HL-60 (cell line): ENCODE results near the gene TMED8.

Source experiments
- DNase-seq, 2 experiments: peaks; one replicate each; pipeline ENCODE4 v3.0.0-alpha.2; 2010 to 2020; ENCODE audit warnings: low read depth in 1 of 2, low spot score in 1 of 2
- H3K27ac ChIP-seq: fragments of 250-450 bp; sonication (Bioruptor Pico); replicated peaks from 2 replicates; pipeline ENCODE4 v1.5.1; 2020; ENCODE audit warnings: mild to moderate bottlenecking, moderate library complexity
- H3K27me3 ChIP-seq: fragments of 250-450 bp; sonication (Bioruptor Pico); 2 replicates; pipeline ENCODE4 v1.5.1; 2021; ENCODE audit warnings: mild to moderate bottlenecking, moderate library complexity; ENCODE audit not compliant: insufficient read depth, poor library complexity, severe bottlenecking
- H3K4me3 ChIP-seq: replicated peaks from 2 replicates; pipeline ENCODE4 v1.5.1; 2011; ENCODE audit warnings: mild to moderate bottlenecking, control low read depth, low read length; ENCODE audit not compliant: insufficient read depth
- GABPA ChIP-seq: IDR thresholded peaks from 2 replicates; pipeline ENCODE4 v1.6.1; 2012; ENCODE audit warnings: low read depth
- POLR2AphosphoS5 ChIP-seq: IDR thresholded peaks from 2 replicates; pipeline ENCODE4 v1.6.1; 2012; ENCODE audit warnings: low read depth
- SPI1 ChIP-seq: IDR thresholded peaks from 2 replicates; pipeline ENCODE4 v1.6.1; 2012; ENCODE audit warnings: low read depth, mild to moderate bottlenecking, borderline replicate concordance
- TF ChIP-seq, protein P1 (sequence below): IDR thresholded peaks from one replicate; pipeline ENCODE4 v1.5.1; 2011; ENCODE audit warnings: low read length, control low read depth, inconsistent platforms; ENCODE audit not compliant: insufficient read depth
- TF ChIP-seq, protein P2 (sequence below): IDR thresholded peaks from 2 replicates; pipeline ENCODE4 v1.6.1; 2012; ENCODE audit warnings: low read depth; ENCODE audit not compliant: insufficient replicate concordance

TMED8 gene

DNA sequence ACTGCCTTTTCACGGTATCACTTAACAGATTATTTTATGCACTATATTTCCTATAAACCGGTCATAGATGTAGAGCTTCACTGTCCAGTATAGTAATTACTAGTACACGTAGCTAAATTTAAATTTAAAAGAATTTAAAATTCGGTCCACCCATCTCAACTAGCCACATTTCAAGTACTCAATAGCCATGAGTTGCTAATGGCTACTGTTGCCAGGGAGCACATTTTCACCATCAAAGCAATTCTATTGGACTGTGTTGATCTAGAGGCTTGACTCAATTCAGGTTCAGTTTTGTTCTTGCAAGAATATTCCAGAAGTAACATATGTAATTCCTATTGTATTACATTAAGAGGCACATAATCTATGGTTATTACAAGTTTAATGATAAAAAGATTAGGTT lies 20.0 kb downstream of the TMED8 start:
- no peaks in the 10 kb centered on the region for H3K27me3 ChIP-seq
- no peak for DNase-seq
- TF ChIP-seq, protein P1, sequence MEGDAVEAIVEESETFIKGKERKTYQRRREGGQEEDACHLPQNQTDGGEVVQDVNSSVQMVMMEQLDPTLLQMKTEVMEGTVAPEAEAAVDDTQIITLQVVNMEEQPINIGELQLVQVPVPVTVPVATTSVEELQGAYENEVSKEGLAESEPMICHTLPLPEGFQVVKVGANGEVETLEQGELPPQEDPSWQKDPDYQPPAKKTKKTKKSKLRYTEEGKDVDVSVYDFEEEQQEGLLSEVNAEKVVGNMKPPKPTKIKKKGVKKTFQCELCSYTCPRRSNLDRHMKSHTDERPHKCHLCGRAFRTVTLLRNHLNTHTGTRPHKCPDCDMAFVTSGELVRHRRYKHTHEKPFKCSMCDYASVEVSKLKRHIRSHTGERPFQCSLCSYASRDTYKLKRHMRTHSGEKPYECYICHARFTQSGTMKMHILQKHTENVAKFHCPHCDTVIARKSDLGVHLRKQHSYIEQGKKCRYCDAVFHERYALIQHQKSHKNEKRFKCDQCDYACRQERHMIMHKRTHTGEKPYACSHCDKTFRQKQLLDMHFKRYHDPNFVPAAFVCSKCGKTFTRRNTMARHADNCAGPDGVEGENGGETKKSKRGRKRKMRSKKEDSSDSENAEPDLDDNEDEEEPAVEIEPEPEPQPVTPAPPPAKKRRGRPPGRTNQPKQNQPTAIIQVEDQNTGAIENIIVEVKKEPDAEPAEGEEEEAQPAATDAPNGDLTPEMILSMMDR, result no peak
- TF ChIP-seq SPI1 (no peak), GABPA (no peak), POLR2AphosphoS5 (no peak)
- TF ChIP-seq, protein P2, sequence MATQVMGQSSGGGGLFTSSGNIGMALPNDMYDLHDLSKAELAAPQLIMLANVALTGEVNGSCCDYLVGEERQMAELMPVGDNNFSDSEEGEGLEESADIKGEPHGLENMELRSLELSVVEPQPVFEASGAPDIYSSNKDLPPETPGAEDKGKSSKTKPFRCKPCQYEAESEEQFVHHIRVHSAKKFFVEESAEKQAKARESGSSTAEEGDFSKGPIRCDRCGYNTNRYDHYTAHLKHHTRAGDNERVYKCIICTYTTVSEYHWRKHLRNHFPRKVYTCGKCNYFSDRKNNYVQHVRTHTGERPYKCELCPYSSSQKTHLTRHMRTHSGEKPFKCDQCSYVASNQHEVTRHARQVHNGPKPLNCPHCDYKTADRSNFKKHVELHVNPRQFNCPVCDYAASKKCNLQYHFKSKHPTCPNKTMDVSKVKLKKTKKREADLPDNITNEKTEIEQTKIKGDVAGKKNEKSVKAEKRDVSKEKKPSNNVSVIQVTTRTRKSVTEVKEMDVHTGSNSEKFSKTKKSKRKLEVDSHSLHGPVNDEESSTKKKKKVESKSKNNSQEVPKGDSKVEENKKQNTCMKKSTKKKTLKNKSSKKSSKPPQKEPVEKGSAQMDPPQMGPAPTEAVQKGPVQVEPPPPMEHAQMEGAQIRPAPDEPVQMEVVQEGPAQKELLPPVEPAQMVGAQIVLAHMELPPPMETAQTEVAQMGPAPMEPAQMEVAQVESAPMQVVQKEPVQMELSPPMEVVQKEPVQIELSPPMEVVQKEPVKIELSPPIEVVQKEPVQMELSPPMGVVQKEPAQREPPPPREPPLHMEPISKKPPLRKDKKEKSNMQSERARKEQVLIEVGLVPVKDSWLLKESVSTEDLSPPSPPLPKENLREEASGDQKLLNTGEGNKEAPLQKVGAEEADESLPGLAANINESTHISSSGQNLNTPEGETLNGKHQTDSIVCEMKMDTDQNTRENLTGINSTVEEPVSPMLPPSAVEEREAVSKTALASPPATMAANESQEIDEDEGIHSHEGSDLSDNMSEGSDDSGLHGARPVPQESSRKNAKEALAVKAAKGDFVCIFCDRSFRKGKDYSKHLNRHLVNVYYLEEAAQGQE, result no peak
- H3K4me3 ChIP-seq, result no peak overlapping the region
- no peak overlapping the region for H3K27ac ChIP-seq

DNA sequence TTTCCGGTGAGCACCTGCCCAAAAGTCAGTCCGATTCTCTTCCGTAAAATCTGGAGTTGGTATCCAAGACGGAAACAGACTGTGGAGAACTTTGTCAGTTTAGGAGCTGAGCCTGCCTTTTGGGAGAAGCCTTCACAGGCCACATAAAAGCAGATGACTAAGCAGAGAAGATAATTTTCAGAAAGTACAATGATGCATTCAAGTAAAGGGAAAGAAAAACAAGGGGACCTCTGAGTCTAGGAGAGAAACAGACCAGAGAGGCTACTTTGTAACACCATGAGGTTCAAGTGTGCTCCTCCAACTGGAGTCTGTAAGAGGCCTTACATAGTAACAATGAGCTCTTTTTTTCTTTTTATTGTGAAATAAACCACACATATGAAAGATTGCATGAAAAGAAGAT lies 21.1 kb downstream of the TMED8 start:
- Histone ChIP-seq H3K4me3 (no peak overlapping the region), H3K27ac (no peak overlapping the region), H3K27me3 (no peaks in the 10 kb centered on the region)
- TF ChIP-seq GABPA (no peak), POLR2AphosphoS5 (no peak), SPI1 (no peak)
- TF ChIP-seq, protein P2, result no peak
- TF ChIP-seq, protein P1, result no peak
- DNase-seq, result no peak

- Histone ChIP-seq H3K27ac (no peak overlapping the region), H3K4me3 (no peak overlapping the region), H3K27me3 (no peaks in the 10 kb centered on the region)
- DNase-seq, result no peak
- no peak for TF ChIP-seq GABPA
- TF ChIP-seq, protein P2, result no peak
- TF ChIP-seq SPI1, result no peak
- TF ChIP-seq, protein P1, result no peak
- no peak for TF ChIP-seq POLR2AphosphoS5
Observed at GRCh38 chr14:77353469-77354141, 23.3 kb downstream of the TMED8 start.
